ENCODE measurements around the gene L3MBTL4. TPM values are rescaled to one million over a fixed set of nuclear protein-coding genes. Genes with fewer than 3 reads are reported as not detected.
"Not testable (repeated sequence)": the region's sequence is repeated elsewhere in the genome, so short reads cannot be mapped to it uniquely, and the experiment has no call there.

The L3MBTL4 gene
- polyA plus RNA-seq, 1 donor: 1.2 TPM

- DNase-seq: no peak
These were observed 326.3 kb downstream of the L3MBTL4 start for GRCh38 chr18:6088432-6088831.

- DNase-seq: no peak
These were observed 328.0 kb downstream of the L3MBTL4 start for GRCh38 chr18:6086731-6087130.

- DNase-seq: no peak
These were observed 335.3 kb downstream of the L3MBTL4 start for GRCh38 chr18:6079406-6079805.

- no peak for DNase-seq
These were observed 335.8 kb downstream of the L3MBTL4 start for GRCh38 chr18:6078877-6079276.

GRCh38 chr18:6072423-6072822 lies 342.3 kb downstream of the L3MBTL4 start:
- not testable (repeated sequence) for DNase-seq

GRCh38 chr18:6069539-6069938 lies 345.2 kb downstream of the L3MBTL4 start:
- no peak for DNase-seq

- no peak for DNase-seq
These were observed 345.6 kb downstream of the L3MBTL4 start for GRCh38 chr18:6069103-6069502.

- no peak for DNase-seq
These were observed 354.6 kb downstream of the L3MBTL4 start for GRCh38 chr18:6060149-6060548.

- DNase-seq: no peak
These were observed 355.2 kb downstream of the L3MBTL4 start for GRCh38 chr18:6059551-6059950.

- DNase-seq: no peak
These were observed 355.8 kb downstream of the L3MBTL4 start for GRCh38 chr18:6058941-6059340.

- no peak for DNase-seq
These were observed 357.1 kb downstream of the L3MBTL4 start for GRCh38 chr18:6057604-6058003.

GRCh38 chr18:6056171-6056910 lies 358.4 kb downstream of the L3MBTL4 start:
- no peak for DNase-seq

- no peak for DNase-seq
These were observed 359.0 kb downstream of the L3MBTL4 start for GRCh38 chr18:6055711-6056110.

- no peak for DNase-seq
These were observed 360.4 kb downstream of the L3MBTL4 start for GRCh38 chr18:6054256-6054842.

GRCh38 chr18:6052449-6052913 lies 362.2 kb downstream of the L3MBTL4 start:
- DNase-seq: peak; percentile 11

GRCh38 chr18:6047596-6047995 lies 367.1 kb downstream of the L3MBTL4 start:
- not testable (repeated sequence) for DNase-seq

- DNase-seq: no peak
These were observed 369.9 kb downstream of the L3MBTL4 start for GRCh38 chr18:6044773-6045172.

- no peak for DNase-seq
These were observed 370.4 kb downstream of the L3MBTL4 start for GRCh38 chr18:6044319-6044718.

- DNase-seq: no peak
These were observed 375.7 kb downstream of the L3MBTL4 start for GRCh38 chr18:6039055-6039454.

- DNase-seq: no peak
These were observed 383.3 kb downstream of the L3MBTL4 start for GRCh38 chr18:6031442-6031841.

GRCh38 chr18:6031002-6031401 lies 383.7 kb downstream of the L3MBTL4 start:
- DNase-seq: no peak

GRCh38 chr18:6024745-6025248 lies 389.9 kb downstream of the L3MBTL4 start:
- no peak for DNase-seq

- no peak for DNase-seq
These were observed 391.2 kb downstream of the L3MBTL4 start for GRCh38 chr18:6023551-6023950.

GRCh38 chr18:6022845-6023244 lies 391.9 kb downstream of the L3MBTL4 start:
- DNase-seq: no peak
